OCI-LY3 (cell line): ENCODE data around the gene JSRP1.

ENCODE experiments used
- EZH2phosphoT487 ChIP-seq: fragments of 200-600 bp; shearing (Covaris generic); IDR thresholded peaks from 2 replicates; pipeline ENCODE4 v1.6.1; 2018; ENCODE audit warnings: antibody characterized with exemption, mixed run types, low read depth
- TF ChIP-seq, protein P1 (sequence below): fragments of 200-600, 300-600 bp; sonication (generic); IDR thresholded peaks from 2 replicates; pipeline ENCODE4 v1.5.1; 2014; ENCODE audit warnings: antibody characterized with exemption, low read length, low read depth

DNA sequence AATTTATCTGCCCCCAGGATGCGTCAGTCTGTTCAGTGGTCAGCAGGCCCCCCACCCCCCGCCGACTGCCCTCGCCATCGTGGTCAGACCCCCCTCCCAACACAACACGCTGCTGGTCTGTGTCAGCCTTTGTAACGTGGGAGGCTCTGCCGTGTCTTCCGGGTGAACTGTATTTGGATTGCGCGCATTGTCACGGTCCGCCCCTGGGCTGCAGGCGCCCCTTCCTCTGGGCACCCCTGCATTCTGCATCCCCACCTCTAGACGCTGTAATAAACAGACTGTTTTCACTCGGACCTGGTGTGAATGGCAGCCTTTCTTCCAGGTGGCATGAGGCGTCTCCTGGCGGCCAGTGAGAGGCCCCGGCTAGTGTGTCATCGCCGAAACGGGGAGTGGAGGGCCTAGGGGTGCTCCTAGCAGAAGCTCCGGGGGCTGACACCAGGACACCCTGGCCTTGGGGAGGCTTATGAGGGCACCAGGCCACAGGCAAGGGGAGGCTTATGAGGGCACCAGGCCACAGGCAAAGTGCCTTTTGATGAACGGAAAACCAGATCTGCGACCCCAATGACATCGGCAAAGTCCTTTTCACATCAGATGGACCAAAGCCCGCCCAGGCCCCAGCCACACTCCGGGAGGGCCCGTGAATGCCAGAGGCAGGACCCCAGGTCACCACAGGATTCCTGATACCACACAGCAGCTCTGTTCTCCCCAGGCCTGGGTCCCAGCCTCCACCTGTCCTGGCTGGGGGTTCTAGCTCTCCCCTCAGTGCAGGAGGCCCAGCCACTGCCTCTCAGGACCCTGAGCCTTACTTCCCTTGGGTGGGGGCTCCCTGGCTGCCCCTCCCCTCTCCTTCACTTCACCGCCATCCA lies 23.7 kb downstream of the JSRP1 start:
- TF ChIP-seq, protein P1, sequence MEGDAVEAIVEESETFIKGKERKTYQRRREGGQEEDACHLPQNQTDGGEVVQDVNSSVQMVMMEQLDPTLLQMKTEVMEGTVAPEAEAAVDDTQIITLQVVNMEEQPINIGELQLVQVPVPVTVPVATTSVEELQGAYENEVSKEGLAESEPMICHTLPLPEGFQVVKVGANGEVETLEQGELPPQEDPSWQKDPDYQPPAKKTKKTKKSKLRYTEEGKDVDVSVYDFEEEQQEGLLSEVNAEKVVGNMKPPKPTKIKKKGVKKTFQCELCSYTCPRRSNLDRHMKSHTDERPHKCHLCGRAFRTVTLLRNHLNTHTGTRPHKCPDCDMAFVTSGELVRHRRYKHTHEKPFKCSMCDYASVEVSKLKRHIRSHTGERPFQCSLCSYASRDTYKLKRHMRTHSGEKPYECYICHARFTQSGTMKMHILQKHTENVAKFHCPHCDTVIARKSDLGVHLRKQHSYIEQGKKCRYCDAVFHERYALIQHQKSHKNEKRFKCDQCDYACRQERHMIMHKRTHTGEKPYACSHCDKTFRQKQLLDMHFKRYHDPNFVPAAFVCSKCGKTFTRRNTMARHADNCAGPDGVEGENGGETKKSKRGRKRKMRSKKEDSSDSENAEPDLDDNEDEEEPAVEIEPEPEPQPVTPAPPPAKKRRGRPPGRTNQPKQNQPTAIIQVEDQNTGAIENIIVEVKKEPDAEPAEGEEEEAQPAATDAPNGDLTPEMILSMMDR: no peak
- no peak for TF ChIP-seq EZH2phosphoT487
